NB4 (cell line): Measurements from ENCODE around the gene EZR.

Experiments used
- DNase-seq: peaks from one replicate; pipeline ENCODE4 v3.0.0; 2010; ENCODE audit warnings: low read depth
- H3K4me3 ChIP-seq: one replicate; pipeline ENCODE4 v1.5.1; 2011; ENCODE audit warnings: mild to moderate bottlenecking, low read depth, low read length, moderate library complexity
- CTCF ChIP-seq: IDR thresholded peaks from one replicate; pipeline ENCODE4 v1.5.1; 2012; ENCODE audit warnings: low read depth, low read length
- MAX ChIP-seq: IDR thresholded peaks from 2 replicates; pipeline ENCODE4 v1.6.1; 2011; ENCODE audit warnings: low read depth, low read length
- MYC ChIP-seq: IDR thresholded peaks from 2 replicates; pipeline ENCODE4 v1.6.1; 2011; ENCODE audit warnings: low read depth, low read length
- POLR2A ChIP-seq: IDR thresholded peaks from 2 replicates; pipeline ENCODE4 v1.6.1; 2011; ENCODE audit warnings: mild to moderate bottlenecking; ENCODE audit not compliant: insufficient read length; ENCODE audit errors: extremely low read depth

Gene EZR

GRCh38 chr6:158772172-158772571 is 47.0 kb downstream of the EZR start:
- H3K4me3 ChIP-seq: no peak overlapping the region
- DNase-seq: no peak
- TF ChIP-seq POLR2A (no peak), MAX (no peak), CTCF (no peak), MYC (no peak)

- DNase-seq: no peak
- no peak for TF ChIP-seq MYC
- no peak for TF ChIP-seq MAX
- no peak for TF ChIP-seq CTCF
- TF ChIP-seq POLR2A: no peak
- no peak overlapping the region for H3K4me3 ChIP-seq
Observed at GRCh38 chr6:158771399-158772152, 47.6 kb downstream of the EZR start.

- TF ChIP-seq POLR2A (no peak), MAX (no peak), MYC (no peak), CTCF (no peak)
- DNase-seq: no peak
- H3K4me3 ChIP-seq: no peak overlapping the region
Observed at GRCh38 chr6:158770533-158771330, 48.4 kb downstream of the EZR start.

GRCh38 chr6:158769771-158770432 is 49.3 kb downstream of the EZR start:
- TF ChIP-seq MYC (no peak), POLR2A (no peak), CTCF (no peak), MAX (no peak)
- H3K4me3 ChIP-seq: no peak overlapping the region
- DNase-seq: no peak

GRCh38 chr6:158769234-158769770 is 49.9 kb downstream of the EZR start:
- H3K4me3 ChIP-seq: no peak overlapping the region
- no peak for TF ChIP-seq MYC
- no peak for TF ChIP-seq MAX
- TF ChIP-seq POLR2A: no peak
- TF ChIP-seq CTCF: no peak
- DNase-seq: no peak
